Measurements from ENCODE around the gene KIF18A.
"Not testable (repeated sequence)": the region's sequence is repeated elsewhere in the genome, so short reads cannot be mapped to it uniquely, and the experiment has no call there.

Gene KIF18A

GRCh38 chr11:28107750-28108618, at the start of gene KIF18A, which contains the start of gene METTL15:
Gene KIF18A, minus strand, starts transcription at chr11:28108156. Its CDS starts 10,209 bp downstream, at chr11:28097947.
Gene METTL15, plus strand, starts transcription at chr11:28108388. Its CDS starts 4,947 bp downstream, at chr11:28113335.
- peak; percentile 97 to 98 for DNase-seq (ENCODE audit: low read depth in 2 of 2)

- no peak for DNase-seq (ENCODE audit: low read depth in 2 of 2)
Observed at GRCh38 chr11:28153586-28153985, 45.6 kb upstream of the KIF18A start.

DNA sequence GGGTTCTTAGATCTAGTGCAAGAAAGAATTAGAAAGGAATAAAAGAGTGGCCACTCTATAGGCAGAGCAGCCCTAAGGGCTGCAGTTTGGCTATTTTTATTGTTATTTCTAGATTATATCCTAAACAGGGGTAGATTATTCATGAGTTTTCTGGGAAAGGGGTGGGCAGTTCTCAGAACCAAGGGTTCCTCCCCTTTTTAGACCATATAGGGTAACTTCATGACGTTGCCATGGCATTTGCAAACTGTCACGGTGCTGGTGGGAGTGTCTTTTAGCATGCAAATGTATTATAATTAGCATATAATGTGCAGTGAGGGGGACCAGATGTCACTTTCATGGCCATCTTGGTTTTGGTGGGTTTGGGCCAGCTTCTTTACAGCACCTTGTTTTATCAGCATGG, 44.8 kb upstream of the KIF18A start:
- no peak for DNase-seq (ENCODE audit: low read depth in 2 of 2)

- DNase-seq (ENCODE audit: low read depth in 2 of 2) = no peak
Observed at GRCh38 chr11:28146123-28146751, 38.3 kb upstream of the KIF18A start.

- no peak for DNase-seq (ENCODE audit: low read depth in 2 of 2)
Observed at GRCh38 chr11:28144808-28145207, 36.9 kb upstream of the KIF18A start.

GRCh38 chr11:28142724-28143123, 34.8 kb upstream of the KIF18A start:
- DNase-seq (ENCODE audit: low read depth in 2 of 2) = no peak

DNA sequence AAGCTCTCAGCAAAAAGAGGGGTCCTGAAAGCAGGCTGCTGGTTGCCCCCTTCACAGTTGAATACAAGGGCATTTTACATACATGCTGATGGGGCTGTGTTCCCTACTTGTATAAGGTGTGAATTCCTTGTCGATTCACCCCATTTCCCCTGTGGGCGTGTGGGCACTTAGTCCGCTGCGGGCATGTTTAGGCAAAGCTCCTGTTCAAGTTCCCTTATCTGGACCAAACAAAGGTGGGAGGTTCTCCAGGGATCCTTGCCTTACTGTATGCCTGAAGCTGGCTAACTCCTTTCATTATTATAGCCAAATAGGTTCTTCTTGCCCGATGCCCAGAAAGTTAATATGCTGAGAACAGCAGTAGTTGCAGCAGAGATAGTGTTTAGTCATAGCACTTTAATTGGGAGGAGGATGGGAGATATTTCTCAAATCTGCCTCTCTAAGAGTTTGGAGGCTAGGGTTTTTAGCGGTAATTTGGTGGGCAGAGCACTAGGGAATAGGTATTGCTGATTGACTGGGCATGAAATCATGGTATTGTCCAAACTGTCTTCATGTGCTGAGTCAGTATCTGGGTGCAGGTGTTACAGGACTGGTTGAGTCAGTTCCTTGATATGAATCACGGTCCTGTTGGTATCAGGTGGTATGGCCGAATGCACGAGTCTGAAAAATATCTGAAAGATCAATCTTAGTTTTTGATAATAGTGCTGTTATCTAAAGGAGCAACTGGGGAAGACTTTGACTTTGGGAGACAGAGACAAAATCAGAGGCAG, 32.9 kb upstream of the KIF18A start:
- no peak for DNase-seq (ENCODE audit: low read depth in 2 of 2)

DNA sequence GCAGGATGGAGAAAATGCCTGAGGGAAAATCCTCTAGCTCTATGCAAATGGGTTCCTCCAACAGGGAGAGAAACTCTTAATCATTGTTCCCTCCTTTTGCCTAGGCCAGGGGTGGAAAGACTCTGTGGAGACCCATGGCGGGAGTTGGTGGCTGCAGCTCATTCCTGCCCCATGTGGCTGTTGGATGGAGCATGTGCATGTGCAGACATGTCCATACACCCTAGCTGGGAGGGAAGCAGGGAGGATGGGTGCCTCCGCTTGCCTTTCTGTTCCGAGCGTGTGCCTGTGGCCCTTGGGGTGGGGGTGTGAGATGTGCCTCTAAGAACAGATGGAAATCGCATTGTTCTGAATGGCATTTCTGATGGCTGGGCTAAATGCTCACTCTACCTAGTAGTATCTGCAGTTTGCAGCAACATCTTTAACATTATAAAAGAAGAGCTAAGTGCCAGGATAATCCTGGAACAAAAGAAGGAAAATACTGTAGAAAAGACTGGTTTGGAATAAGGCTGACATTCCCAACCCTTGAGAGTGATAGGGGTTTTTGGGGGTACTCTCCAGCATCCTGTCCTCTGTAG, 32.0 kb upstream of the KIF18A start:
- no peak for DNase-seq (ENCODE audit: low read depth in 2 of 2)

DNA sequence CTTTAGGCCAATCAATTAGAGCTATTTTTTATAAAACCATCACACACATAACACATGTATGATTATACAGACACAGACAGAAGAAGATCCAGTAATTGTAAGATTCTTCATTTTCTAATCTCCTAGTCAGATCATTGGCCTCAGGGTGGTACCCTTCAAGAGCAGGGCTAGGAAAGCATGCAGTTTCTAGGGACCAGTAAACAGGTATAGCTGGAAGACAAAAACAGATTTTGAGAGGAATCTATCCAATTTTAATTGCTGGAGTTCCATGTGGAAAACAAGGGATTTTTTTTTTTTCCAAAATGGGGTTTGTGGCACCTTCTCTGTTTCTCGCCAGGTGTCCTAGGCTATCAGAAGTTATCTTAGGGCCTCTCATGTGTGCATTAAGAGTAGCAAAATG, 29.9 kb upstream of the KIF18A start:
- DNase-seq (ENCODE audit: low read depth in 2 of 2) = no peak

GRCh38 chr11:28137366-28137765, 29.4 kb upstream of the KIF18A start:
- no peak for DNase-seq (ENCODE audit: low read depth in 2 of 2)

- DNase-seq (ENCODE audit: low read depth in 2 of 2) = not testable (repeated sequence)
Observed at GRCh38 chr11:28136157-28136556, 28.2 kb upstream of the KIF18A start.

GRCh38 chr11:28133146-28133545, 25.2 kb upstream of the KIF18A start:
- no peak for DNase-seq (ENCODE audit: low read depth in 2 of 2)

GRCh38 chr11:28132548-28132947, 24.6 kb upstream of the KIF18A start:
- no peak for DNase-seq (ENCODE audit: low read depth in 2 of 2)

- DNase-seq (ENCODE audit: low read depth in 2 of 2) = no peak
Observed at GRCh38 chr11:28123151-28123581, 15.2 kb upstream of the KIF18A start.

DNA sequence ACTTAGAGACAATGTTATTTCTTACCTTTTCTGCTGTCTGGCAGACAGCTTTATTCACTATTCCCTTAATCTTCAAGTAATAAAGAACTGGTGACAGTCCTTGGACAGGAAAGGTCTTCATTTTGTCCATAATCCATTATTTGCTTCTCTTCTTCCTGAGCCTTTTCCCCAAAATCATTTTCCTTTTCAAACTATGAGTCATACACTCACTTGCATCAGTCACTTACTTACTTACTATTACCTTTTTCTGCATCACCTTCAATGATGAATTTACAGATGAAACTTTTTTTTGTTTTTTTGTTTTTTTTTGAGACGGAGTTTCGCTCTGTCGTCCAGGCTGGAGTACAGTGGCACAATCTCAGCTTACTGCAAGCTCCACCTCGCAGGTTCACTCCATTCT, 9.8 kb upstream of the KIF18A start:
- no peak for DNase-seq (ENCODE audit: low read depth in 2 of 2)

GRCh38 chr11:28114731-28115130, 6.8 kb upstream of the KIF18A start:
- DNase-seq (ENCODE audit: low read depth in 2 of 2) = no peak

DNA sequence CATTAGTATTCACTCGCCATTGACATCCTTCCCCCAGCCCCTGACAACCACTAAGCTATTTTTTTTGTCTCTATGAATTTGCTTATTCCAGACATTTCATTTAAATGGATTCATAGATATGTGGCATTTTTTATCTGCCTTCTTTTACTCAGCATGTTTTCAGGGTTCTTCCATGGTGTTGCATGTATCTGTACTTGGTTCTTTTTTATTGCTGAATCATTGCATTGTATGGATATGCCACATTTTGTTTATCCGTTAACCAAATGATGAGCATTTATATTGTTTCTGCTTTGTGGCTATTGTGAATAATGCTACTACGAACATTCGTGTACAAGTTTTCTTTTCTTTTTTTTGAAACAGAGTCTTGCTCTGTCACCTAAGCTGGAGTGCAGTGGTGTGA, 6.2 kb upstream of the KIF18A start:
- DNase-seq (ENCODE audit: low read depth in 2 of 2) = no peak

- no peak for DNase-seq (ENCODE audit: low read depth in 2 of 2)
Observed at GRCh38 chr11:28110821-28111200, 2.9 kb upstream of the KIF18A start.

DNA sequence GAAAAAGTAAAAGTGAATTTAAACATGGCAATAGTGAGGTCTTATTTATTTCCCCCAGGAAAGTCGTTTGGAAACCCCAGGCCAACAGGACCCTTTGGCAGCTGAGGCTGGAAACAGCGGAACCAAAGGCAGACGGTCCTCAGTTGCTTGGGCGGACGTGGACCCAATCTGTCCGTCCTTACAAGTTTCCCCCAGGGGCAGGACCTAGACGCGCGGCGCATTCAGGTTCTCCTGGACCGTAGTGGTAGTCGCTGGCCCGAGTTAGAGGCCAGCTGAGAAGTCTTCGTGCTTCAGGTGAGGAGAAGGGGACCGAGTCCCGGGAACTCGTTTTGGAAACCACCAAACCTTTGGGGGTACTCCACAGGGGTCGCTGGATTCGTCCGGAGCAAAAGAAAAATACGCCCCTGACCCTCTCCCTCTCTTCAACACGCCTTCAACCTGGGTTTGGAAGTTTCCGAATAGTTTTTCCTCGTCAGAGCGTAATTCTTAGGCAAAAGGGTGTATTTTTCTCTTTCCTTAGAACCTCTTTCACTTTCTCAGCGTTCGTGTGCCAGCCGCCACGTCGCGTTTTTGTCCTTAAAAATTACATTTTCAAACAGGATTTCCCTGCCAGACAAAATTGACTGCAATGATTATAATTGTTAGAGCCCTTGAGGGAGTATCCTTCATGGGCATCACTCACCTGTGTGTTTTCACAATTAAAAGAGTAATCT, 2.3 kb upstream of the KIF18A start:
- DNase-seq (ENCODE audit: low read depth in 2 of 2) = peak; percentile 41 to 47

- no peak for DNase-seq (ENCODE audit: low read depth in 2 of 2)
Observed at GRCh38 chr11:28108958-28109357, 1.0 kb upstream of the KIF18A start.

DNA sequence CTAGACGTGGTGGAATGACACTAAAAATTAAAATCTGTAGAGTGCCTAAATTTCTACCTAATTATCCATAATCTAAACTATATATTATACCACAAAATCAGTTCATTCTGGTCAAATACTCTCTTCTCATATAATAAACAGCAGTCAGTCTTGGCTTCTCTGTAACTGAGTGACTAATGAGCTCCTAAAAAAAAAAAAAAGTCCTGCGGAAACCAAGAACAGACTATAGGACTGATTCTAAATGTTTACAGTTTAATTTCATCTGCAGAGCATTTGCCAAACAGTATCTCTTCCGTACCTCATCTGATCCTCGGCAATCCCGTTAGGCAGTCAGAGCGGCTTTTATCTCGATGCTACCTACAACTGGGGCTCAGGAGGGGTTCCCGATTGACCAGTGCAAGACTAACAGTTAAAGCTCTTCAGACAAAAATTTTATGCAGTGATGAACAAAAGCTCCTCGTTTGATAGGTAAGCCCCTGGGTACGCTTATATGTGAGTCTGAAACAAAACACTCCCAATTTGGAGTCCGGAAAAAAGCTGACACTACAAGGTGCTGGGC, 686 bp downstream of the KIF18A start:
- DNase-seq (ENCODE audit: low read depth in 2 of 2) = no peak
